ENCODE measurements around the gene CAPN9. TPM values are rescaled to one million over a fixed set of nuclear protein-coding genes. Genes with fewer than 3 reads are reported as not detected.

Gene CAPN9
- total RNA-seq, 4 donors from 2014 or later, result not detected

DNA sequence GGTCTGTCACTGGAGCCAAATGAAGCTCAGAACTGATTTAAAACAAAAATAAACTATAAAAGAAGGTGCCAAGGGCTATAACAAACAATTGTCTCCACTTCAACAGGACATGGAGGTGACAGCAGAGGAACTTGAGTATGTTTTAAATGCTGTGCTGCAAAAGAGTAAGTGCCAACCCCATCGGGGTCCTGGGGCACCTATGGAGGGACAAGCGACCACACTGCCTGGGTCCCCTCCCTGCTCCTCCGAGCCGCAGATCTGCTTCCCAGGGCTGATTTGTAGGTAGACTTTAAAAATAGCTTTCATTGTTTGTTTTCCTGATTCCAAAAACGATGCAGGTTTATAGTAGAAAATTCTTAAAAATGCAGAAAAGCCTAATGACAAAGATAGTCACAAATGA lies 42.8 kb downstream of the CAPN9 start:
- no peak overlapping the region for H3K27ac ChIP-seq
- no peaks in the 10 kb centered on the region for H3K27me3 ChIP-seq
- in situ Hi-C loops (cut with MboI; ENCODE audit: low sequenced_read_pairs in 4 of 4), result loop anchor here in 2 of 4 donors (10.0 to 25.0 kb wide), 2 partner anchors 135 to 397 kb away; no protein-coding TSS in a partner anchor
- ATAC-seq (no peak), DNase-seq (no peak)
- intact Hi-C loops (cut with DNase I; ENCODE audit: low total_unique reads), result no loop called here
- no peaks in the 10 kb centered on the region for H3K9me3 ChIP-seq
- no peak for TF ChIP-seq POLR2A (IDR thresholded peaks at IDR 0.05)
- TF ChIP-seq, protein P1, sequence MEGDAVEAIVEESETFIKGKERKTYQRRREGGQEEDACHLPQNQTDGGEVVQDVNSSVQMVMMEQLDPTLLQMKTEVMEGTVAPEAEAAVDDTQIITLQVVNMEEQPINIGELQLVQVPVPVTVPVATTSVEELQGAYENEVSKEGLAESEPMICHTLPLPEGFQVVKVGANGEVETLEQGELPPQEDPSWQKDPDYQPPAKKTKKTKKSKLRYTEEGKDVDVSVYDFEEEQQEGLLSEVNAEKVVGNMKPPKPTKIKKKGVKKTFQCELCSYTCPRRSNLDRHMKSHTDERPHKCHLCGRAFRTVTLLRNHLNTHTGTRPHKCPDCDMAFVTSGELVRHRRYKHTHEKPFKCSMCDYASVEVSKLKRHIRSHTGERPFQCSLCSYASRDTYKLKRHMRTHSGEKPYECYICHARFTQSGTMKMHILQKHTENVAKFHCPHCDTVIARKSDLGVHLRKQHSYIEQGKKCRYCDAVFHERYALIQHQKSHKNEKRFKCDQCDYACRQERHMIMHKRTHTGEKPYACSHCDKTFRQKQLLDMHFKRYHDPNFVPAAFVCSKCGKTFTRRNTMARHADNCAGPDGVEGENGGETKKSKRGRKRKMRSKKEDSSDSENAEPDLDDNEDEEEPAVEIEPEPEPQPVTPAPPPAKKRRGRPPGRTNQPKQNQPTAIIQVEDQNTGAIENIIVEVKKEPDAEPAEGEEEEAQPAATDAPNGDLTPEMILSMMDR (IDR thresholded peaks at IDR 0.05 in 4 of 5, conservative IDR thresholded peaks at IDR 0.05 in 1 of 5), result no peak
- no peaks in the 10 kb centered on the region for H3K4me1 ChIP-seq
- no peak overlapping the region for H3K4me3 ChIP-seq
- no peaks in the 10 kb centered on the region for H3K36me3 ChIP-seq

DNA sequence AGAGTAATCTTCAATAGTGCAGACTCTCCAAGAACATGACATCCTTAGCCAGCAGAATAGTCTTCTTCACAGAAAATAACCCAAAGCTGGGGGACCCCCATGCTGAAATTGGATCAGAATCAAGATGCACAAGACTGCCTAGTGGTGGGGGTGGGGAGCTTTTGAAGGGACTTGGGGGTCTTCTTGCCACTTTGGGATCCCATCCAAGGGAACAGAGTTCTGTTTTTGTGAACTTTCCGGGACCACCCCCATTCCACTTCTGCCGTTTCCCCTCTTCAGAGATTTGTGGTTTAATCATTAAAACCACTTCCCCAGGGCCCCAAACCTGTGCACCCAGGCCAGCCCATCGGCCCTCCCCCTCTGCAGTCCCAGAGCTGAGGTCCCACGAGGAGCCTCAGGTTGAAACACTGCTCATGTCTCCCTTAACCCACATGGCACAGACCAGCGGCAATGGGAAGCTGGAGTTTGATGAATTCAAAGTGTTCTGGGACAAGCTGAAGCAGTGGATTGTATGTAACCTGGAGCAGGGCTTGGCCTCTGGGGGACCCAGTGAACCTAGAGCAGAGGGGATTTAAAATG lies 44.9 kb downstream of the CAPN9 start:
- Histone ChIP-seq H3K9me3 (no peaks in the 10 kb centered on the region), H3K4me3 (no peak overlapping the region), H3K27me3 (no peaks in the 10 kb centered on the region), H3K4me1 (no peaks in the 10 kb centered on the region), H3K36me3 (no peaks in the 10 kb centered on the region), H3K27ac (no peak overlapping the region)
- TF ChIP-seq POLR2A (IDR thresholded peaks at IDR 0.05), result no peak
- TF ChIP-seq, protein P1 (IDR thresholded peaks at IDR 0.05 in 4 of 5, conservative IDR thresholded peaks at IDR 0.05 in 1 of 5), result no peak
- in situ Hi-C loops (cut with MboI; ENCODE audit: low sequenced_read_pairs in 4 of 4) (loop anchor here in 2 of 4 donors (10.0 to 25.0 kb wide), 2 partner anchors 133 to 395 kb away; no protein-coding TSS in a partner anchor), intact Hi-C loops (cut with DNase I; ENCODE audit: low total_unique reads) (no loop called here)
- no peak for ATAC-seq
- DNase-seq, result no peak

DNA sequence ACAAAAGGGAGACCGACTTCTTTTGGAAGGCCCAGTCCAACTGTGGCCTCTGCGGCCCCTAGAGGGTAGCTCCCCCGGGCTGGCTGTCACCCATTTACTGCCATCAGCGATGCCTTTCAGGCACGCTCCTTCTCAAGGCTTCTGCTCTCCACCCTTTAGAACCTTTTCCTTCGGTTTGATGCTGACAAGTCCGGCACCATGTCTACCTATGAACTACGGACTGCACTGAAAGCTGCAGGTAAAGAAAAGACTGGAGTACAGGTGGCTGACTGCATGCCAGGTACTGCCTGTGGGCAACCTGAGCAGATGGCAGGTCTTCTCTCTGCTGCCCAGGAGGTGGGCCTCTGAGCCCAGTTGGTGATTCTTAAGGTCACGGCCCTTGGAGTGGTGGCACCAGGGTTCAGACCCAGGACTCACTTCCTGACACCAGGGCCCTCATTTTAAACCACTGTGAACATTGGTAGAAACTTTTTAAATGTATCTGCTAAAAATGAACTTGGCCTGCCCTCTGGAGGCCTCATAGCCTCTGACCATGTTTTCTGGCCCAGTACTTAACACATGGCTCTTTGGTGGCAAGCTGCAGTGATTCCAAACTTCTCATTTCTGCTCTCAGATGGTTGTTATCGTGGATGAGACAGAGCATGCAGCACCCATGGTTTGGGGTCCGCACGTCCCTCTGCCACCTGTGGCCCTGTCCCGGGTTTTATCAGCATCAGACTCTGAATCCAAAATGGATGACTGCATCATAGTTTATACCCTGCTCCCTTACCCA lies 45.7 kb downstream of the CAPN9 start:
- TF ChIP-seq, protein P1 (IDR thresholded peaks at IDR 0.05 in 4 of 5, conservative IDR thresholded peaks at IDR 0.05 in 1 of 5), result no peak
- TF ChIP-seq POLR2A (IDR thresholded peaks at IDR 0.05), result no peak
- Histone ChIP-seq H3K9me3 (no peaks in the 10 kb centered on the region), H3K4me3 (no peak overlapping the region), H3K27ac (no peak overlapping the region), H3K36me3 (no peaks in the 10 kb centered on the region), H3K4me1 (no peaks in the 10 kb centered on the region), H3K27me3 (no peaks in the 10 kb centered on the region)
- in situ Hi-C loops (cut with MboI; ENCODE audit: low sequenced_read_pairs in 4 of 4), result loop anchor here in 2 of 4 donors (10.0 to 25.0 kb wide), 2 partner anchors 132 to 394 kb away; no protein-coding TSS in a partner anchor
- no peak for DNase-seq
- intact Hi-C loops (cut with DNase I; ENCODE audit: low total_unique reads), result no loop called here
- ATAC-seq, result no peak

DNA sequence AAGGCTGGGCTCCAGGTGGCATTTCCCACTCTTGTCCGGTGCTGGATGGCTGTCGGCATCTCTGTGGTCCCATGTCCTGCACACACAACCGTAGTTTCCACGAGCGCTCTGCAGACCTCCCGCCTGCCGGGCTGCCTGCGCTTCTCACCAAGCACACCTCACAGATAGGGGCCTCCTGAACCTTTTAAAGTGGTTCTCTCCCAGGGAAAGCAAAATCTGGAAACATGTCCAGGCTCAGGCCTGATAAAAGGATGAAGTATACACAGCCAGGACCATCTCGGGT lies 46.2 kb downstream of the CAPN9 start:
- H3K4me3 ChIP-seq, result no peak overlapping the region
- ATAC-seq, result no peak
- no peaks in the 10 kb centered on the region for H3K36me3 ChIP-seq
- H3K27me3 ChIP-seq, result no peaks in the 10 kb centered on the region
- no peak for DNase-seq
- TF ChIP-seq POLR2A (IDR thresholded peaks at IDR 0.05), result no peak
- TF ChIP-seq, protein P1 (IDR thresholded peaks at IDR 0.05 in 4 of 5, conservative IDR thresholded peaks at IDR 0.05 in 1 of 5), result no peak
- H3K27ac ChIP-seq, result no peak overlapping the region
- no peaks in the 10 kb centered on the region for H3K4me1 ChIP-seq
- H3K9me3 ChIP-seq, result no peaks in the 10 kb centered on the region
- in situ Hi-C loops (cut with MboI; ENCODE audit: low sequenced_read_pairs in 4 of 4), result loop anchor here in 2 of 4 donors (10.0 to 25.0 kb wide), 2 partner anchors 131 to 394 kb away; no protein-coding TSS in a partner anchor
- intact Hi-C loops (cut with DNase I; ENCODE audit: low total_unique reads), result no loop called here

Measured in gastrocnemius medialis (tissue), 4 donors.